HEK293 (cell line): ENCODE data around the gene ULBP2.

ENCODE experiments used
- CTCF ChIA-PET: fragments of 350-600 bp; formaldehyde crosslinking; extraction: SDS; loops from one replicate; lab custom pipeline; 2021; ENCODE audit warnings: antibody characterized with exemption; lab: Yijun Ruan, JAX
- POLR2A ChIA-PET: fragments of 300-600 bp; formaldehyde crosslinking; extraction: SDS; loops from one replicate; lab custom pipeline; 2020; ENCODE audit warnings: antibody characterized with exemption, inconsistent platforms; lab: Yijun Ruan, JAX
- H3K27ac ChIP-seq: fragments of 200-500 bp; sonication (Bioruptor generic); 2 replicates; pipeline ENCODE4 v1.5.1; 2014; ENCODE audit warnings: low read depth, low read length, control low read depth, inconsistent platforms; ENCODE audit errors: extremely low read depth
- H3K36me3 ChIP-seq, 2 experiments: fragments of 200-500 bp in 1 of 2; sonication (Bioruptor generic) in 1 of 2; 1 replicate in 1 of 2; 2 replicates in 1 of 2; pipeline ENCODE4 v1.5.1; 2014 to 2017; ENCODE audit warnings: inconsistent platforms in 2 of 2, low read length in 2 of 2; ENCODE audit not compliant: control insufficient read depth in 2 of 2, insufficient read depth in 1 of 2
- H3K4me1 ChIP-seq: fragments of 200-500 bp; sonication (Bioruptor generic); 2 replicates; pipeline ENCODE4 v1.5.1; 2014; ENCODE audit warnings: mild to moderate bottlenecking, low read length, inconsistent platforms; ENCODE audit not compliant: control insufficient read depth, insufficient read depth
- H3K4me3 ChIP-seq: 2 replicates; pipeline ENCODE4 v1.5.1; 2011; ENCODE audit warnings: low read depth, mild to moderate bottlenecking, control low read depth, low read length, moderate library complexity
- H3K9me3 ChIP-seq: fragments of 200-500 bp; sonication (Bioruptor generic); 2 replicates; pipeline ENCODE4 v1.5.1; 2014; ENCODE audit warnings: low read depth, low read length, inconsistent platforms; ENCODE audit not compliant: control insufficient read depth, insufficient read depth
- CTCF ChIP-seq: fragments of 450-650 bp; formaldehyde crosslinking; IDR thresholded peaks from 2 replicates; pipeline ENCODE4 v1.5.1; 2016; ENCODE audit warnings: missing biosample characterization, missing genetic modification characterization
- TCF7L2 ChIP-seq: IDR thresholded peaks from 2 replicates; pipeline ENCODE4 v1.6.1; 2011; ENCODE audit warnings: low read depth, mild to moderate bottlenecking, inconsistent platforms, low read length, moderate library complexity, borderline replicate concordance
- WT1 ChIP-seq: fragments of 450-650 bp; formaldehyde crosslinking; IDR thresholded peaks from 2 replicates; pipeline ENCODE4 v1.5.1; 2016; ENCODE audit warnings: missing biosample characterization, missing genetic modification characterization
- ZBTB26 ChIP-seq: fragments of 450-650 bp; formaldehyde crosslinking; optimal IDR thresholded peaks from 2 replicates; pipeline ENCODE3; 2016; ENCODE audit warnings: missing biosample characterization, mild to moderate bottlenecking, missing genetic modification characterization
- ZFP3 ChIP-seq: fragments of 450-650 bp; formaldehyde crosslinking; IDR thresholded peaks from 2 replicates; pipeline ENCODE4 v1.5.1; 2016; ENCODE audit warnings: low read depth, missing biosample characterization, missing genetic modification characterization
- ZNF112 ChIP-seq: fragments of 450-650 bp; formaldehyde crosslinking; IDR thresholded peaks from 2 replicates; pipeline ENCODE4 v1.5.0; 2017; ENCODE audit warnings: missing biosample characterization, missing genetic modification characterization
- ZNF114 ChIP-seq: fragments of 450-650 bp; formaldehyde crosslinking; IDR thresholded peaks from 2 replicates; pipeline ENCODE4 v1.5.0; 2017; ENCODE audit warnings: missing biosample characterization, missing genetic modification characterization
- ZNF121 ChIP-seq: fragments of 450-650 bp; formaldehyde crosslinking; IDR thresholded peaks from 2 replicates; pipeline ENCODE4 v1.5.1; 2016; ENCODE audit warnings: missing biosample characterization, missing genetic modification characterization
- ZNF16 ChIP-seq: fragments of 450-650 bp; formaldehyde crosslinking; IDR thresholded peaks from 2 replicates; pipeline ENCODE4 v1.5.1; 2016; ENCODE audit warnings: low read depth, missing biosample characterization, missing genetic modification characterization
- ZNF324 ChIP-seq: fragments of 450-650 bp; formaldehyde crosslinking; IDR thresholded peaks from 2 replicates; pipeline ENCODE4 v1.5.1; 2016; ENCODE audit warnings: missing biosample characterization, missing genetic modification characterization
- ZNF394 ChIP-seq: fragments of 450-650 bp; formaldehyde crosslinking; IDR thresholded peaks from 2 replicates; pipeline ENCODE4 v1.5.1; 2016; ENCODE audit warnings: missing biosample characterization, missing genetic modification characterization, mild to moderate bottlenecking, moderate library complexity, borderline replicate concordance
- ZNF501 ChIP-seq: fragments of 450-650 bp; formaldehyde crosslinking; IDR thresholded peaks from 2 replicates; pipeline ENCODE4 v1.5.1; 2016; ENCODE audit warnings: missing biosample characterization, missing genetic modification characterization
- ZNF555 ChIP-seq: fragments of 450-650 bp; formaldehyde crosslinking; conservative IDR thresholded peaks from 2 replicates; pipeline ENCODE4 v1.5.1; 2017; ENCODE audit warnings: missing biosample characterization, mild to moderate bottlenecking, missing genetic modification characterization, inconsistent platforms
- ZNF585B ChIP-seq: fragments of 450-650 bp; formaldehyde crosslinking; IDR thresholded peaks from 2 replicates; pipeline ENCODE4 v1.5.1; 2016; ENCODE audit warnings: missing biosample characterization, missing genetic modification characterization
- ZNF76 ChIP-seq: fragments of 450-650 bp; formaldehyde crosslinking; IDR thresholded peaks from 2 replicates; pipeline ENCODE4; 2016; ENCODE audit warnings: low read depth, missing biosample characterization, missing genetic modification characterization, borderline replicate concordance
- ZSCAN23 ChIP-seq: fragments of 450-650 bp; formaldehyde crosslinking; IDR thresholded peaks from 2 replicates; pipeline ENCODE4 v1.5.1; 2016; ENCODE audit warnings: missing biosample characterization, missing genetic modification characterization
- TF ChIP-seq, protein P1 (sequence below): fragments of 450-650 bp; formaldehyde crosslinking; IDR thresholded peaks from 2 replicates; pipeline ENCODE4 v1.5.1; 2016; ENCODE audit warnings: missing biosample characterization, missing genetic modification characterization, borderline replicate concordance
- TF ChIP-seq, protein P2 (sequence below): fragments of 450-650 bp; formaldehyde crosslinking; IDR thresholded peaks from 2 replicates; pipeline ENCODE4 v1.5.1; 2017; ENCODE audit warnings: missing biosample characterization, missing genetic modification characterization
- TF ChIP-seq, protein P3 (sequence below): fragments of 450-650 bp; formaldehyde crosslinking; IDR thresholded peaks from 2 replicates; pipeline ENCODE4; 2016; ENCODE audit warnings: missing biosample characterization, missing genetic modification characterization
- TF ChIP-seq, protein P4 (sequence below): fragments of 450-650 bp; formaldehyde crosslinking; IDR thresholded peaks from 2 replicates; pipeline ENCODE4 v1.5.1; 2016; ENCODE audit warnings: missing biosample characterization, missing genetic modification characterization, low read depth

ULBP2 gene

DNA sequence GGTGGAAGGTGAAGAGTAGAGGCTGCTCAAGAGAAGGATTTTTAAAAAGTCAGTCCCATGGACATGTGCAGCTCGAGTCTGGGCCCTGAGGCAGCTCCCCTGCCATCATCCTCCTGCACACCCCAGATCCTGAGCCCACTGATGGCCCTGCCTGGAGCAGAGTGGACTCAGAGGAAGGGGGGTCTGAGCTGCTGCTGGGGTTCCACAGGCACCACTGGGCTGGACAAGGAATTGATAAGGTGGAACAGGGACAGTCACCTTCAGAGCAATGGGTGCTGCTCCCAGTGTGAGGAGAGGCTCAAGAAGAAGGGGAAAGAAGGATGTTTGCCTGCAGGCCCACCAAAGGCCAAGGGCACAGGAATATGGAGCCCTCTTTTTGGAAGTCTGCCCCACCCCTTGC is 6.2 kb downstream of the ULBP2 start:
- Histone ChIP-seq H3K4me3 (no peak overlapping the region), H3K9me3 (no peaks in the 10 kb centered on the region), H3K4me1 (no peaks in the 10 kb centered on the region), H3K36me3 (peaks cover 0 to 7% of the 10 kb centered on the region in 2 experiments; a peak in 1 of 3 replicates), H3K27ac (no peak overlapping the region)
- POLR2A ChIA-PET, result interaction anchor here (3.0 kb wide), 1 partner anchor 16 kb away, joined by 10 read pairs; the partner anchor contains the start of gene ULBP1
- no peak for TF ChIP-seq ZNF394
- no peak for TF ChIP-seq ZNF112 (tag by site-specific recombination)
- no peak for TF ChIP-seq WT1 (tag by site-specific recombination)
- no peak for TF ChIP-seq ZNF324 (tag by site-specific recombination)
- TF ChIP-seq CTCF, result no peak
- TF ChIP-seq ZSCAN23 (tag by site-specific recombination), result no peak
- TF ChIP-seq, protein P1, sequence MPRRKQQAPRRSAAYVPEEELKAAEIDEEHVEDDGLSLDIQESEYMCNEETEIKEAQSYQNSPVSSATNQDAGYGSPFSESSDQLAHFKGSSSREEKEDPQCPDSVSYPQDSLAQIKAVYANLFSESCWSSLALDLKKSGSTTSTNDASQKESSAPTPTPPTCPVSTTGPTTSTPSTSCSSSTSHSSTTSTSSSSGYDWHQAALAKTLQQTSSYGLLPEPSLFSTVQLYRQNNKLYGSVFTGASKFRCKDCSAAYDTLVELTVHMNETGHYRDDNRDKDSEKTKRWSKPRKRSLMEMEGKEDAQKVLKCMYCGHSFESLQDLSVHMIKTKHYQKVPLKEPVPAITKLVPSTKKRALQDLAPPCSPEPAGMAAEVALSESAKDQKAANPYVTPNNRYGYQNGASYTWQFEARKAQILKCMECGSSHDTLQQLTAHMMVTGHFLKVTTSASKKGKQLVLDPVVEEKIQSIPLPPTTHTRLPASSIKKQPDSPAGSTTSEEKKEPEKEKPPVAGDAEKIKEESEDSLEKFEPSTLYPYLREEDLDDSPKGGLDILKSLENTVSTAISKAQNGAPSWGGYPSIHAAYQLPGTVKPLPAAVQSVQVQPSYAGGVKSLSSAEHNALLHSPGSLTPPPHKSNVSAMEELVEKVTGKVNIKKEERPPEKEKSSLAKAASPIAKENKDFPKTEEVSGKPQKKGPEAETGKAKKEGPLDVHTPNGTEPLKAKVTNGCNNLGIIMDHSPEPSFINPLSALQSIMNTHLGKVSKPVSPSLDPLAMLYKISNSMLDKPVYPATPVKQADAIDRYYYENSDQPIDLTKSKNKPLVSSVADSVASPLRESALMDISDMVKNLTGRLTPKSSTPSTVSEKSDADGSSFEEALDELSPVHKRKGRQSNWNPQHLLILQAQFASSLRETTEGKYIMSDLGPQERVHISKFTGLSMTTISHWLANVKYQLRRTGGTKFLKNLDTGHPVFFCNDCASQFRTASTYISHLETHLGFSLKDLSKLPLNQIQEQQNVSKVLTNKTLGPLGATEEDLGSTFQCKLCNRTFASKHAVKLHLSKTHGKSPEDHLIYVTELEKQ (tag by site-specific recombination), result no peak
- no peak for TF ChIP-seq ZNF121
- TF ChIP-seq, protein P2, sequence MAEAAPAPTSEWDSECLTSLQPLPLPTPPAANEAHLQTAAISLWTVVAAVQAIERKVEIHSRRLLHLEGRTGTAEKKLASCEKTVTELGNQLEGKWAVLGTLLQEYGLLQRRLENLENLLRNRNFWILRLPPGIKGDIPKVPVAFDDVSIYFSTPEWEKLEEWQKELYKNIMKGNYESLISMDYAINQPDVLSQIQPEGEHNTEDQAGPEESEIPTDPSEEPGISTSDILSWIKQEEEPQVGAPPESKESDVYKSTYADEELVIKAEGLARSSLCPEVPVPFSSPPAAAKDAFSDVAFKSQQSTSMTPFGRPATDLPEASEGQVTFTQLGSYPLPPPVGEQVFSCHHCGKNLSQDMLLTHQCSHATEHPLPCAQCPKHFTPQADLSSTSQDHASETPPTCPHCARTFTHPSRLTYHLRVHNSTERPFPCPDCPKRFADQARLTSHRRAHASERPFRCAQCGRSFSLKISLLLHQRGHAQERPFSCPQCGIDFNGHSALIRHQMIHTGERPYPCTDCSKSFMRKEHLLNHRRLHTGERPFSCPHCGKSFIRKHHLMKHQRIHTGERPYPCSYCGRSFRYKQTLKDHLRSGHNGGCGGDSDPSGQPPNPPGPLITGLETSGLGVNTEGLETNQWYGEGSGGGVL (tag by site-specific recombination), result no peak
- no peak for TF ChIP-seq ZNF16 (tag by site-specific recombination)
- TF ChIP-seq ZBTB26 (tag by site-specific recombination), result no peak
- TF ChIP-seq ZNF76 (tag by site-specific recombination), result no peak
- TF ChIP-seq ZNF585B, result no peak
- TF ChIP-seq ZNF555 (tag by site-specific recombination), result no peak
- no peak for TF ChIP-seq ZNF114 (tag by site-specific recombination)
- no peak for TF ChIP-seq ZFP3
- CTCF ChIA-PET, result interaction anchor here (0.6 to 1.3 kb wide), 3 partner anchors 43 to 71 kb away, joined by 3 read pairs; no protein-coding TSS in a partner anchor

GRCh38 chr6:149948616-149949015 is 6.8 kb downstream of the ULBP2 start:
- Histone ChIP-seq H3K36me3 (peaks cover 0 to 7% of the 10 kb centered on the region in 2 experiments; a peak in 1 of 3 replicates), H3K4me3 (no peak overlapping the region), H3K4me1 (no peaks in the 10 kb centered on the region), H3K27ac (no peak overlapping the region), H3K9me3 (no peaks in the 10 kb centered on the region)
- ChIA-PET POLR2A (interaction anchor here (3.0 kb wide), 1 partner anchor 15 kb away, joined by 10 read pairs; the partner anchor contains the start of gene ULBP1), CTCF (interaction anchor here (1.2 to 1.3 kb wide), 2 partner anchors 42 to 68 kb away, joined by 3 read pairs; no protein-coding TSS in a partner anchor)
- TF ChIP-seq ZNF501 (tag by site-specific recombination) (no peak), TCF7L2 (no peak)
- TF ChIP-seq, protein P3, sequence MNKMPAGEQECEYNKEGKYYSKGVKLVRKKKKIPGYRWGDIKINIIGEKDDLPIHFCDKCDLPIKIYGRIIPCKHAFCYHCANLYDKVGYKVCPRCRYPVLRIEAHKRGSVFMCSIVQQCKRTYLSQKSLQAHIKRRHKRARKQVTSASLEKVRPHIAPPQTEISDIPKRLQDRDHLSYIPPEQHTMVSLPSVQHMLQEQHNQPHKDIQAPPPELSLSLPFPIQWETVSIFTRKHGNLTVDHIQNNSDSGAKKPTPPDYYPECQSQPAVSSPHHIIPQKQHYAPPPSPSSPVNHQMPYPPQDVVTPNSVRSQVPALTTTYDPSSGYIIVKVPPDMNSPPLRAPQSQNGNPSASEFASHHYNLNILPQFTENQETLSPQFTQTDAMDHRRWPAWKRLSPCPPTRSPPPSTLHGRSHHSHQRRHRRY, result no peak
- TF ChIP-seq, protein P4, sequence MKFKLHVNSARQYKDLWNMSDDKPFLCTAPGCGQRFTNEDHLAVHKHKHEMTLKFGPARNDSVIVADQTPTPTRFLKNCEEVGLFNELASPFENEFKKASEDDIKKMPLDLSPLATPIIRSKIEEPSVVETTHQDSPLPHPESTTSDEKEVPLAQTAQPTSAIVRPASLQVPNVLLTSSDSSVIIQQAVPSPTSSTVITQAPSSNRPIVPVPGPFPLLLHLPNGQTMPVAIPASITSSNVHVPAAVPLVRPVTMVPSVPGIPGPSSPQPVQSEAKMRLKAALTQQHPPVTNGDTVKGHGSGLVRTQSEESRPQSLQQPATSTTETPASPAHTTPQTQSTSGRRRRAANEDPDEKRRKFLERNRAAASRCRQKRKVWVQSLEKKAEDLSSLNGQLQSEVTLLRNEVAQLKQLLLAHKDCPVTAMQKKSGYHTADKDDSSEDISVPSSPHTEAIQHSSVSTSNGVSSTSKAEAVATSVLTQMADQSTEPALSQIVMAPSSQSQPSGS, result peak; percentile 32; the same call in 1 of the 2 replicates
